GM12891 (cell line): ENCODE data around the gene RAB6A.

Source experiments
- PAX5 ChIP-seq: IDR thresholded peaks from 2 replicates; pipeline ENCODE4 v1.6.1; 2011; ENCODE audit warnings: low read length, moderate library complexity, mild to moderate bottlenecking; ENCODE audit not compliant: insufficient read depth, severe bottlenecking
- POLR2A ChIP-seq: IDR thresholded peaks from 2 replicates; pipeline ENCODE4 v1.6.1; 2011; ENCODE audit warnings: low read depth, low read length, control low read depth
- POLR2AphosphoS5 ChIP-seq: IDR thresholded peaks from 2 replicates; pipeline ENCODE4 v1.6.1; 2011; ENCODE audit warnings: low read depth, low read length, control low read depth
- SPI1 ChIP-seq: IDR thresholded peaks from 2 replicates; pipeline ENCODE4 v1.6.1; 2011; ENCODE audit warnings: low read depth, low read length, control low read depth
- TAF1 ChIP-seq: IDR thresholded peaks from 2 replicates; pipeline ENCODE4 v1.6.1; 2011; ENCODE audit warnings: low read depth, low read length, control low read depth

GRCh38 chr11:73648121-73648520, 112.8 kb downstream of the RAB6A start:
- no peak for TF ChIP-seq POLR2A
- no peak for TF ChIP-seq POLR2AphosphoS5
- TF ChIP-seq TAF1: no peak
- no peak for TF ChIP-seq PAX5
- no peak for TF ChIP-seq SPI1
